OCI-LY7 (cell line): Measurements from ENCODE around the gene RIC1. TPM values are rescaled to one million over a fixed set of nuclear protein-coding genes. Genes with fewer than 3 reads are reported as not detected.

Experiments
- BruUV-seq: library from RNA; stranded (reverse); fragments of 400-500 nt; replicated peaks from 2 replicates; lab custom pipeline; 2021; lab: Mats Ljungman, UMichigan
- CTCF ChIA-PET: fragments of 300-600 bp; sonication (Branson Sonifier 250); formaldehyde crosslinking; loops from one replicate; lab custom pipeline; 2022; ENCODE audit warnings: antibody characterized with exemption; ENCODE audit not compliant: unreplicated experiment; lab: Charles Lee
- POLR2A ChIA-PET: fragments of 300-600 bp; sonication (Branson Sonifier 250); formaldehyde crosslinking; loops from one replicate; lab custom pipeline; 2022; ENCODE audit warnings: antibody characterized with exemption; lab: Charles Lee
- DNase-seq: peaks from one replicate; pipeline ENCODE4 v3.0.0-alpha.2; 2015; ENCODE audit warnings: low spot score
- H2AFZ ChIP-seq: fragments of 200-600 bp; sonication (generic), shearing (Covaris generic); 2 replicates; pipeline ENCODE4 v1.6.1; 2014; ENCODE audit warnings: mild to moderate bottlenecking, antibody characterized with exemption, low read length, moderate library complexity
- H3K27ac ChIP-seq: fragments of 200-600 bp; sonication (generic); 2 replicates; pipeline ENCODE4 v1.5.1; 2014; ENCODE audit warnings: mixed run types, low read depth, mild to moderate bottlenecking, moderate library complexity, low read length, inconsistent platforms; ENCODE audit not compliant: poor library complexity, severe bottlenecking
- H3K36me3 ChIP-seq: fragments of 200-600 bp; sonication (generic); 2 replicates; pipeline ENCODE4 v1.6.1; 2014; ENCODE audit warnings: mild to moderate bottlenecking, antibody characterized with exemption, low read length, moderate library complexity, mixed read lengths; ENCODE audit not compliant: insufficient read depth
- H3K4me1 ChIP-seq: fragments of 200-600 bp; sonication (generic); 2 replicates; pipeline ENCODE4 v1.5.1; 2014; ENCODE audit warnings: mild to moderate bottlenecking, low read length; ENCODE audit not compliant: insufficient read depth, poor library complexity, severe bottlenecking
- H3K4me2 ChIP-seq: fragments of 200-600 bp; sonication (generic); 2 replicates; pipeline ENCODE4 v1.6.1; 2014; ENCODE audit warnings: mild to moderate bottlenecking, low read length
- H3K4me3 ChIP-seq: fragments of 200-600 bp; sonication (generic); 2 replicates; pipeline ENCODE4 v1.5.1; 2014; ENCODE audit warnings: mild to moderate bottlenecking, low read depth, low read length; ENCODE audit not compliant: poor library complexity, severe bottlenecking
- H3K79me2 ChIP-seq: fragments of 200-600 bp; sonication (generic); 2 replicates; pipeline ENCODE4 v1.6.1; 2016; ENCODE audit warnings: low read depth, mild to moderate bottlenecking, low read length, moderate library complexity, mixed read lengths; ENCODE audit not compliant: insufficient read depth
- H3K9me2 ChIP-seq: fragments of 200-600 bp; sonication (generic); 2 replicates; pipeline ENCODE4 v1.6.1; 2016; ENCODE audit warnings: mild to moderate bottlenecking, low read length, mixed read lengths; ENCODE audit not compliant: insufficient read depth
- H3K9me3 ChIP-seq: fragments of 200-600 bp; sonication (generic); 2 replicates; pipeline ENCODE4 v1.6.1; 2014; ENCODE audit warnings: mild to moderate bottlenecking, mixed run types, low read length, mixed read lengths
- H4K20me1 ChIP-seq: fragments of 200-600 bp; sonication (generic); 2 replicates; pipeline ENCODE4 v1.6.1; 2014; ENCODE audit warnings: mild to moderate bottlenecking, antibody characterized with exemption, low read length, moderate library complexity, mixed read lengths; ENCODE audit not compliant: insufficient read depth
- EZH2phosphoT487 ChIP-seq: fragments of 200-600 bp; sonication (generic); IDR thresholded peaks from 2 replicates; pipeline ENCODE4 v1.6.1; 2018; ENCODE audit warnings: low read depth, borderline replicate concordance, mild to moderate bottlenecking, mixed run types, antibody characterized with exemption, low read length, moderate library complexity, mixed read lengths
- intact Hi-C: fragments of 100-400 bp; cut with micrococcal nuclease; formaldehyde crosslinking; loops from one replicate; pipeline ENCODE4 v1.10.0; 2022; ENCODE audit not compliant: unreplicated experiment
- total RNA-seq, 2 experiments: library from RNA; depleted of rRNA in 1 of 2; stranded (reverse); fragments of >200 nt in 1 of 2; shearing (Covaris generic) in 1 of 2; gene quantifications; 2 replicates each; pipeline ENCODE4 v1.2.3, GENCODE V29; 2014 to 2022
- TF ChIP-seq, protein P1 (sequence below): fragments of 200-600 bp; sonication (generic); conservative IDR thresholded peaks from 2 replicates; pipeline ENCODE4 v1.5.1; 2014; ENCODE audit warnings: mild to moderate bottlenecking, antibody characterized with exemption, low read length, moderate library complexity, mixed read lengths

RIC1 gene
- total RNA-seq, 2 experiments from 2014 or later: 77.0 to 84.6 TPM

DNA sequence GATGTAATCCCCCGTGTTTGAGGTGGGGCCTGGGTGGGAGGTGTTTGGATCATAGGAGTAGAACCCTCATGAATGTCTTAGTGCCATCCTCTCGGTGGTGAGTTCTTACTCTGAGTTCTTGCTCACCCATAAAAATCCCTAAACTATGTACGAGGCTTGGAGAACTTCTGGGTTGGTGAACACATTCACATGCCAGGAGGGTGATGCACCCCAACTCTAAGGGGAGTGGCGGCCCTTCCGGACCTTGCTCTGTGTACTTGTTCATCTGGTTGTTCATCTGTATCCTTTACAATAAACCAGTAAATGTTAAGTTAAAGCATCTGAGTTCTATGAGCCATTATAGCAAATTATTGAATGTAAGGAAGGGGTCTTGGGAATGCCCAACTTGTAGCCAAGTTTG lies 36.0 kb upstream of the RIC1 start:
- POLR2A ChIA-PET: interaction anchor here (0.7 to 1.4 kb wide), 2 partner anchors 12 to 143 kb away, joined by 3 to 4 read pairs; no protein-coding TSS in a partner anchor

DNA sequence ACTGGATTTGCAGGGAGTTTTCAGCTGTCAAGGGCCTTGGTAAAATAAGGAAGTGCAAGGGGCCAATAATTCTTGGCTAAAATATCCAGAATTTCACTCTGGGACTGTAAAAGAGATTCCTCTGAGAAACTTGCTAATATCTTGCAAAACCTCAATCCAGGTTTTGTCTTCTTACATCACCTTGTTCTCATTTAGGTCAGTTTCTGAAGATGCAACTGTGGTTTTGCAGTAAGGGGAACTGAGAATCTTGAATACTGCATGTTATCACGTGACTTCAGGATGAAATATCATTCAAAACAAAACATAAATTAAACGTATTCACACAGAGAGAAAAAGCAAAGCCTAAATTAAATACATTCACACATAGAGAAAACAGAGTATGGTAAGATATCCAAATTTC lies 35.0 kb upstream of the RIC1 start:
- H3K27ac ChIP-seq: peak overlapping the region; percentile 70
- H3K9me3 ChIP-seq: no peaks in the 10 kb centered on the region
- POLR2A ChIA-PET: interaction anchor here (0.5 to 2.2 kb wide), 3 partner anchors 10 to 144 kb away, joined by 3 to 7 read pairs (median 3); no protein-coding TSS in a partner anchor
- H3K9me2 ChIP-seq: no peaks in the 10 kb centered on the region
- intact Hi-C loops: loop anchor here (2.0 to 10.0 kb wide), 3 partner anchors 33 to 289 kb away; partner anchors contain the start of genes ERMP1 and RLN2
- peak; percentile 89 for DNase-seq
- no TSS peak for BruUV-seq
- H4K20me1 ChIP-seq: no peaks in the 10 kb centered on the region
- CTCF ChIA-PET: no interaction called here
- peak overlapping the region; percentile 22 for H3K4me3 ChIP-seq
- peaks cover 4% of the 10 kb centered on the region; the same call in 1 of the 2 replicates for H3K79me2 ChIP-seq
- H2AFZ ChIP-seq: no peak overlapping the region; the same call in 1 of the 2 replicates
- TF ChIP-seq, protein P1, sequence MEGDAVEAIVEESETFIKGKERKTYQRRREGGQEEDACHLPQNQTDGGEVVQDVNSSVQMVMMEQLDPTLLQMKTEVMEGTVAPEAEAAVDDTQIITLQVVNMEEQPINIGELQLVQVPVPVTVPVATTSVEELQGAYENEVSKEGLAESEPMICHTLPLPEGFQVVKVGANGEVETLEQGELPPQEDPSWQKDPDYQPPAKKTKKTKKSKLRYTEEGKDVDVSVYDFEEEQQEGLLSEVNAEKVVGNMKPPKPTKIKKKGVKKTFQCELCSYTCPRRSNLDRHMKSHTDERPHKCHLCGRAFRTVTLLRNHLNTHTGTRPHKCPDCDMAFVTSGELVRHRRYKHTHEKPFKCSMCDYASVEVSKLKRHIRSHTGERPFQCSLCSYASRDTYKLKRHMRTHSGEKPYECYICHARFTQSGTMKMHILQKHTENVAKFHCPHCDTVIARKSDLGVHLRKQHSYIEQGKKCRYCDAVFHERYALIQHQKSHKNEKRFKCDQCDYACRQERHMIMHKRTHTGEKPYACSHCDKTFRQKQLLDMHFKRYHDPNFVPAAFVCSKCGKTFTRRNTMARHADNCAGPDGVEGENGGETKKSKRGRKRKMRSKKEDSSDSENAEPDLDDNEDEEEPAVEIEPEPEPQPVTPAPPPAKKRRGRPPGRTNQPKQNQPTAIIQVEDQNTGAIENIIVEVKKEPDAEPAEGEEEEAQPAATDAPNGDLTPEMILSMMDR: no peak
- no peak for TF ChIP-seq EZH2phosphoT487
- peak overlapping the region; percentile 59 for H3K4me2 ChIP-seq
- H3K36me3 ChIP-seq: peaks cover 15% of the 10 kb centered on the region
- H3K4me1 ChIP-seq: peaks cover 70% of the 10 kb centered on the region

More for the DNA sequence above, 36.0 kb upstream of the RIC1 start:
- Histone ChIP-seq H3K9me2 (no peaks in the 10 kb centered on the region), H3K79me2 (peaks cover 4% of the 10 kb centered on the region; the same call in 1 of the 2 replicates), H3K4me1 (peaks cover 70% of the 10 kb centered on the region), H3K27ac (no peak overlapping the region), H3K4me3 (no peak overlapping the region), H3K36me3 (0 out of 2 replicates have a peak, but pooled peaks cover 7% of the 10 kb centered on the region), H2AFZ (no peak overlapping the region), H4K20me1 (no peaks in the 10 kb centered on the region), H3K4me2 (0 out of 2 replicates have a peak overlapping the region, but pooled peaks have one; percentile 59), H3K9me3 (no peaks in the 10 kb centered on the region)
- CTCF ChIA-PET: no interaction called here
- DNase-seq: no peak
- intact Hi-C loops: loop anchor here (10.0 kb wide), 2 partner anchors 242 to 288 kb away; partner anchors contain the start of genes ERMP1 and RLN2
- BruUV-seq: no TSS peak
- TF ChIP-seq, protein P1: no peak
- TF ChIP-seq EZH2phosphoT487: no peak

DNA sequence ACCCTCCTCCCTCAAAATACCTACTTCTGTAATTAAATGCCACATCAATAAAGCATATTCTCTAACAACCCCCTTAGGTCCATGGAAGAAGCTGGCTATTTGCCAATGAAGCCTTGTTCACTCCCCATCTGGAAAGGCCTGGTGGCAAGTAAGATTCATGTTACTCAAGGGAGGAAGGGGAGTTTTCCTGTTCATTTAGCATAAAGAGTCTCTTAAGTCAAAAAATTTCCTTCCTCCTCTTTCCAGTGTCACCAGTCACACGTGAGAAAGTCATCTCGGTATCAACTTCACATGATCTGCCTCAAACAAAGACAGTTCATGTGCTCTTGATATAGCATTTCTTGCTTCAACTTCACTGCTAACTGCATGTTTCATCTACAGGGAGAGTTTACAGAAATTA lies 32.7 kb upstream of the RIC1 start:
- no peaks in the 10 kb centered on the region; the same call in 1 of the 2 replicates for H3K9me3 ChIP-seq
- intact Hi-C loops: loop anchor here (10.0 kb wide), 2 partner anchors 239 to 291 kb away; partner anchors contain the start of genes ERMP1 and RLN2
- H4K20me1 ChIP-seq: no peaks in the 10 kb centered on the region
- H3K4me1 ChIP-seq: peaks cover 54% of the 10 kb centered on the region
- H3K79me2 ChIP-seq: peaks cover 4% of the 10 kb centered on the region; the same call in 1 of the 2 replicates
- H3K27ac ChIP-seq: no peak overlapping the region
- no peak overlapping the region for H3K4me3 ChIP-seq
- H3K4me2 ChIP-seq: no peak overlapping the region
- no peak overlapping the region for H2AFZ ChIP-seq
- no peaks in the 10 kb centered on the region for H3K9me2 ChIP-seq
- TSS peak; percentile 3 for BruUV-seq
- TF ChIP-seq, protein P1: no peak
- TF ChIP-seq EZH2phosphoT487: no peak
- peaks cover 29% of the 10 kb centered on the region for H3K36me3 ChIP-seq
- no peak for DNase-seq
- ChIA-PET POLR2A (interaction anchor here (0.9 to 2.8 kb wide), 13 partner anchors 8 to 159 kb away, joined by 3 to 14 read pairs (median 5); partner anchors contain the start of genes CD274, PLGRKT and RIC1), CTCF (no interaction called here)
